Liver (tissue), 3 donors: ENCODE measurements around the gene BAHD1.

Experiments used
- NR2F2 ChIP-seq: IDR thresholded peaks from 2 replicates; pipeline ENCODE4 v1.6.1; 2016; ENCODE audit warnings: antibody characterized with exemption
- RAD21 ChIP-seq, 2 donors: IDR thresholded peaks; 2 replicates each; pipeline ENCODE4 v1.6.1; 2016; ENCODE audit warnings: antibody characterized with exemption in 2 of 2, mild to moderate bottlenecking in 2 of 2
- YY1 ChIP-seq: IDR thresholded peaks from 2 replicates; pipeline ENCODE4 v1.6.1; 2016; ENCODE audit warnings: antibody characterized with exemption, mild to moderate bottlenecking
- TF ChIP-seq, protein P1 (sequence below): fragments of 150-350 bp; IDR thresholded peaks from 2 replicates; pipeline ENCODE4 v1.5.1; 2017; ENCODE audit warnings: improper control_type of control experiment, low read depth, low read length; ENCODE audit not compliant: missing input control
- donor health status: healthy.
- donor health status: healthy.

DNA sequence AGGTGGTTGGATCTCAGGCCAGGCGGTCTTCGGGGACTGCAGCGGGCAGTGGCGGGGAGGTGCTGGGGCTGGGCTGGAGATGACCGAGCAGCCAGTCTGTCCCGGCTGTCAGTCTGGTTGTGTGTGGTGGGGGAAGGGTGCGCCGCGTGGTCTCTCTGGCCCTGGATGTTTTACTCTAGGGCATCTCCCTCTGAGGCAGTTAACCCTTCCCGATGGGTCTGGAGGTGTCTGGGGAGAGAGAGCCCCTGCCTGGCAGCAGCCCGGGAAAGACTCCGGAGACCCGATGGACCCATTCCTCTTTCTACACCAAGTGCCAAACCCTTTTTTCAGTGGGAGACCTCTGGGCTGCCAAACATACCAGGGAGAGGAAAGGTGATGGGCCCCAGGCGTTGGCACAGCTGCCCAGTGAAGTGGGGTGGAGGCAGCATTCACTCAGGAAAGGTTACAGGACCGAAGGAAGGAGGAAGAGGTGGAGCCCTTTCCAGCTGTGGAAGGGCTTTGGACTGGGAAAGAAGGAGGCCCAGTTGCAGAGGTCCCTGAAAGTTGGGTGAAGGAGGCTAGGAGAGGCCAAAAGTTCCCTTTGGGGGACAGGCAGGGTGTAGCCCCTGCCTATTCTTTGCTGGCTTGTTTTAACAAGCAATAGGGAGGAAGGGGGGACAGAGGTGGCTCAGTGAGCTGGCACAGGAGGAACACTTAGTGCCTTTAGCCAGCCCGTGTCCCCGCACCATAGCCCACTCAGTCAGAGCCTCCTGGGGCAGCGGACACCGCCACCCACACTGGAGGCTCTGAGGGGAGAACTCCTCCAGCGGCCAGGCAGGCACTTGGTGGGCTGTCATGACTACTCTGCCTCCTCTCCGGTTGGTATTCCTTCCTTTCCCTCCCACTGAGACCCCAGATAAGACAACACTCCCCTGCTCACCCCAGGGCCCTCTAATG lies 2.7 kb upstream of the BAHD1 start:
- TF ChIP-seq, protein P1, sequence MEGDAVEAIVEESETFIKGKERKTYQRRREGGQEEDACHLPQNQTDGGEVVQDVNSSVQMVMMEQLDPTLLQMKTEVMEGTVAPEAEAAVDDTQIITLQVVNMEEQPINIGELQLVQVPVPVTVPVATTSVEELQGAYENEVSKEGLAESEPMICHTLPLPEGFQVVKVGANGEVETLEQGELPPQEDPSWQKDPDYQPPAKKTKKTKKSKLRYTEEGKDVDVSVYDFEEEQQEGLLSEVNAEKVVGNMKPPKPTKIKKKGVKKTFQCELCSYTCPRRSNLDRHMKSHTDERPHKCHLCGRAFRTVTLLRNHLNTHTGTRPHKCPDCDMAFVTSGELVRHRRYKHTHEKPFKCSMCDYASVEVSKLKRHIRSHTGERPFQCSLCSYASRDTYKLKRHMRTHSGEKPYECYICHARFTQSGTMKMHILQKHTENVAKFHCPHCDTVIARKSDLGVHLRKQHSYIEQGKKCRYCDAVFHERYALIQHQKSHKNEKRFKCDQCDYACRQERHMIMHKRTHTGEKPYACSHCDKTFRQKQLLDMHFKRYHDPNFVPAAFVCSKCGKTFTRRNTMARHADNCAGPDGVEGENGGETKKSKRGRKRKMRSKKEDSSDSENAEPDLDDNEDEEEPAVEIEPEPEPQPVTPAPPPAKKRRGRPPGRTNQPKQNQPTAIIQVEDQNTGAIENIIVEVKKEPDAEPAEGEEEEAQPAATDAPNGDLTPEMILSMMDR, result no peak
- no peak for TF ChIP-seq NR2F2
- no peak for TF ChIP-seq YY1
- TF ChIP-seq RAD21 (IDR thresholded peaks at IDR 0.05), result no peak
